ENCODE data around the gene SLC25A41. TPM values are rescaled to one million over a fixed set of nuclear protein-coding genes. Genes with fewer than 3 reads are reported as not detected.

SLC25A41 gene
- polyA plus RNA-seq, 1 donor (not counting 4 experiments of a cell fraction or from before 2014, with no cell fraction given): not detected

- Histone ChIP-seq H3K4me2 (ENCODE audit: control insufficient read depth, extremely low read depth, insufficient read depth, low read depth, low read length) (no peak overlapping the region), H3K4me3 (ENCODE audit: control insufficient read depth in 2 of 3, extremely low read depth in 1 of 3, insufficient read depth in 2 of 3, low read depth in 1 of 3, low read length in 3 of 3) (no peak overlapping the region), H3K27me3 (ENCODE audit: control insufficient read depth, extremely low read depth, insufficient read depth, low read length) (no peaks in the 10 kb centered on the region), H3K9me1 (ENCODE audit: control insufficient read depth, extremely low read depth, insufficient read depth, low read length) (no peaks in the 10 kb centered on the region), H4K20me1 (ENCODE audit: control insufficient read depth, extremely low read depth, insufficient read depth, low read length) (no peaks in the 10 kb centered on the region), H3K36me3 (ENCODE audit: control insufficient read depth in 2 of 2, extremely low read depth in 1 of 2, insufficient read depth in 2 of 2, low read length in 2 of 2) (peaks cover 6 to 13% of the 10 kb centered on the region in 2 experiments), H3K27ac (ENCODE audit: control insufficient read depth, insufficient read depth, low read length) (no peak overlapping the region), H3K9me3 (ENCODE audit: control insufficient read depth, low read depth, low read length) (peaks cover 6% of the 10 kb centered on the region), H3K4me1 (ENCODE audit: control insufficient read depth, extremely low read depth, insufficient read depth, low read length) (peaks cover 6% of the 10 kb centered on the region), H3K9ac (ENCODE audit: control insufficient read depth, extremely low read depth, insufficient read depth, low read length) (no peak overlapping the region), H2AFZ (ENCODE audit: control insufficient read depth, low read length) (no peak overlapping the region), H3K79me2 (ENCODE audit: control insufficient read depth, insufficient read depth, low read length) (no peaks in the 10 kb centered on the region)
- dilution Hi-C loops (cut with MboI; ENCODE audit: extremely low pct_ligation_motif_present, low sequenced_read_pairs): no loop called here
- no peak for TF ChIP-seq EZH2 (IDR thresholded peaks at IDR 0.05; ENCODE audit: low read length)
- no peak for FAIRE-seq
- DNase-seq (ENCODE audit: low read depth, low spot score): no peak
Measured at GRCh38 chr19:6453951-6454565, 20.5 kb upstream of the SLC25A41 start.

GRCh38 chr19:6452899-6453298, 19.3 kb upstream of the SLC25A41 start:
- Histone ChIP-seq H4K20me1 (ENCODE audit: control insufficient read depth, extremely low read depth, insufficient read depth, low read length) (no peaks in the 10 kb centered on the region), H3K27ac (ENCODE audit: control insufficient read depth, insufficient read depth, low read length) (no peak overlapping the region), H3K4me3 (ENCODE audit: control insufficient read depth in 2 of 3, extremely low read depth in 1 of 3, insufficient read depth in 2 of 3, low read depth in 1 of 3, low read length in 3 of 3) (no peak overlapping the region), H3K36me3 (ENCODE audit: control insufficient read depth in 2 of 2, extremely low read depth in 1 of 2, insufficient read depth in 2 of 2, low read length in 2 of 2) (peaks cover 6 to 13% of the 10 kb centered on the region in 2 experiments), H3K79me2 (ENCODE audit: control insufficient read depth, insufficient read depth, low read length) (no peaks in the 10 kb centered on the region), H3K4me2 (ENCODE audit: control insufficient read depth, extremely low read depth, insufficient read depth, low read depth, low read length) (no peak overlapping the region), H3K27me3 (ENCODE audit: control insufficient read depth, extremely low read depth, insufficient read depth, low read length) (no peaks in the 10 kb centered on the region), H3K4me1 (ENCODE audit: control insufficient read depth, extremely low read depth, insufficient read depth, low read length) (no peaks in the 10 kb centered on the region), H2AFZ (ENCODE audit: control insufficient read depth, low read length) (no peak overlapping the region), H3K9me3 (ENCODE audit: control insufficient read depth, low read depth, low read length) (peaks cover 6% of the 10 kb centered on the region), H3K9ac (ENCODE audit: control insufficient read depth, extremely low read depth, insufficient read depth, low read length) (no peak overlapping the region), H3K9me1 (ENCODE audit: control insufficient read depth, extremely low read depth, insufficient read depth, low read length) (no peaks in the 10 kb centered on the region)
- dilution Hi-C loops (cut with MboI; ENCODE audit: extremely low pct_ligation_motif_present, low sequenced_read_pairs): no loop called here
- TF ChIP-seq CTCF (optimal IDR thresholded peaks at IDR 0.05 in 1 of 3, IDR thresholded peaks at IDR 0.05 in 1 of 3, conservative IDR thresholded peaks at IDR 0.05 in 1 of 3; ENCODE audit: extremely low read depth in 1 of 3, insufficient read depth in 2 of 3, low read length in 3 of 3) (no peak), EZH2 (IDR thresholded peaks at IDR 0.05; ENCODE audit: low read length) (no peak)
- DNase-seq (ENCODE audit: low read depth, low spot score): no peak
- no peak for FAIRE-seq

DNA sequence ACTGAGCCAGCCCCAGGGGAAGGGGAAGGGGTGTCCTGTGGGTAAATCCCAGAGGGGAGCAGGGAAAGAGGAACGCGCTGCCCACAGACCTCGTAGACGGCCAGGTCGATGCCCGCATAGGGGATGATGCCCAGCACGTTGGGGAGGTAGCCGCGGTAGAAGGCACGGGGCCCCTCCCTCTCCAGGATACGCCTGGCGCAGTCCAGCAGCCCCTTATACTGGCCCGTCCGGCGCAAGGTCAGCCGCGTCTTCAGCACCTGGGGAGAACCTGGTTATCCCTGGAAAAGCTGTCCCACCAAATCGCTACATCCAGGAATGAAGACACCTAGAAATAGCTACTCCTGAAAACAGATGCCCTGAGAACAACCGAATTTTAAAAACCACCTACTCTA, 18.7 kb upstream of the SLC25A41 start:
- H3K4me2 ChIP-seq (ENCODE audit: control insufficient read depth, extremely low read depth, insufficient read depth, low read depth, low read length): no peak overlapping the region
- no peaks in the 10 kb centered on the region for H3K4me1 ChIP-seq (ENCODE audit: control insufficient read depth, extremely low read depth, insufficient read depth, low read length)
- no peak overlapping the region for H2AFZ ChIP-seq (ENCODE audit: control insufficient read depth, low read length)
- DNase-seq (ENCODE audit: low read depth, low spot score): no peak
- H3K27ac ChIP-seq (ENCODE audit: control insufficient read depth, insufficient read depth, low read length): no peak overlapping the region
- peaks cover 4 to 13% of the 10 kb centered on the region in 2 experiments for H3K36me3 ChIP-seq (ENCODE audit: control insufficient read depth in 2 of 2, extremely low read depth in 1 of 2, insufficient read depth in 2 of 2, low read length in 2 of 2)
- FAIRE-seq: no peak
- peaks cover 6% of the 10 kb centered on the region for H3K9me3 ChIP-seq (ENCODE audit: control insufficient read depth, low read depth, low read length)
- dilution Hi-C loops (cut with MboI; ENCODE audit: extremely low pct_ligation_motif_present, low sequenced_read_pairs): no loop called here
- TF ChIP-seq CTCF (optimal IDR thresholded peaks at IDR 0.05 in 1 of 3, IDR thresholded peaks at IDR 0.05 in 1 of 3, conservative IDR thresholded peaks at IDR 0.05 in 1 of 3; ENCODE audit: extremely low read depth in 1 of 3, insufficient read depth in 2 of 3, low read length in 3 of 3): no peak
- TF ChIP-seq EZH2 (IDR thresholded peaks at IDR 0.05; ENCODE audit: low read length): no peak
- H3K4me3 ChIP-seq (ENCODE audit: control insufficient read depth in 2 of 3, extremely low read depth in 1 of 3, insufficient read depth in 2 of 3, low read depth in 1 of 3, low read length in 3 of 3): no peak overlapping the region
- H3K9ac ChIP-seq (ENCODE audit: control insufficient read depth, extremely low read depth, insufficient read depth, low read length): no peak overlapping the region
- no peaks in the 10 kb centered on the region for H3K9me1 ChIP-seq (ENCODE audit: control insufficient read depth, extremely low read depth, insufficient read depth, low read length)
- no peaks in the 10 kb centered on the region for H4K20me1 ChIP-seq (ENCODE audit: control insufficient read depth, extremely low read depth, insufficient read depth, low read length)
- no peaks in the 10 kb centered on the region for H3K79me2 ChIP-seq (ENCODE audit: control insufficient read depth, insufficient read depth, low read length)
- H3K27me3 ChIP-seq (ENCODE audit: control insufficient read depth, extremely low read depth, insufficient read depth, low read length): no peaks in the 10 kb centered on the region
